ENCODE results near the gene TP53TG3B.
"Not testable (repeated sequence)": the region's sequence is repeated elsewhere in the genome, so short reads cannot be mapped to it uniquely, and the experiment has no call there.

TP53TG3B gene

GRCh38 chr16:33360541-33360940, at the start of gene TP53TG3B:
Gene TP53TG3B, plus strand, starts transcription at chr16:33360841. Its CDS starts 68 bp downstream, at chr16:33360909.
- DNase-seq (ENCODE audit: low read depth); H3K4me3 ChIP-seq (ENCODE audit: low read depth, low read length): not testable (repeated sequence)

- not testable (repeated sequence) for DNase-seq (ENCODE audit: low read depth)
Observed at GRCh38 chr16:33336226-33337012, 24.2 kb upstream of the TP53TG3B start.

GRCh38 chr16:33337627-33338542, 22.8 kb upstream of the TP53TG3B start:
- not testable (repeated sequence) for H3K4me3 ChIP-seq (ENCODE audit: low read depth, low read length); DNase-seq (ENCODE audit: low read depth)

More at GRCh38 chr16:33336226-33337012, 24.2 kb upstream of the TP53TG3B start:
- H3K4me3 ChIP-seq (ENCODE audit: low read depth, low read length), result not testable (repeated sequence)

- H3K4me3 ChIP-seq (ENCODE audit: low read depth, low read length); DNase-seq (ENCODE audit: low read depth): not testable (repeated sequence)
Observed at GRCh38 chr16:33338543-33338951, 22.1 kb upstream of the TP53TG3B start.

- H3K4me3 ChIP-seq (ENCODE audit: low read depth, low read length); DNase-seq (ENCODE audit: low read depth): not testable (repeated sequence)
Observed at GRCh38 chr16:33339093-33340061, 21.3 kb upstream of the TP53TG3B start.

All from NB4 (cell line).